Osteoblast (primary cell): ENCODE data around the gene TAF6. TPM values are rescaled to one million over a fixed set of nuclear protein-coding genes. Genes with fewer than 3 reads are reported as not detected.

Experiments used
- DNase-seq: peaks from one replicate; pipeline ENCODE4 v3.0.0; 2011; ENCODE audit warnings: low spot score, mixed read lengths; ENCODE audit not compliant: insufficient read length; ENCODE audit errors: missing footprints
- H2AFZ ChIP-seq: 2 replicates; pipeline ENCODE4 v1.6.0; 2011; ENCODE audit warnings: mild to moderate bottlenecking, low read length
- H3K27ac ChIP-seq: 2 replicates; pipeline ENCODE4 v1.5.1; 2011; ENCODE audit warnings: mild to moderate bottlenecking, low read depth, low read length, moderate library complexity
- H3K27me3 ChIP-seq: 2 replicates; pipeline ENCODE4 v1.6.0; 2012; ENCODE audit warnings: mild to moderate bottlenecking, control low read depth, inconsistent platforms, low read length, moderate library complexity; ENCODE audit not compliant: insufficient read depth
- H3K36me3 ChIP-seq: 2 replicates; pipeline ENCODE4 v1.5.1; 2011; ENCODE audit warnings: mild to moderate bottlenecking, low read length, control low read depth, moderate library complexity; ENCODE audit not compliant: insufficient read depth
- H3K4me1 ChIP-seq: 2 replicates; pipeline ENCODE4 v1.5.1; 2011; ENCODE audit warnings: mild to moderate bottlenecking, low read length, control low read depth, moderate library complexity; ENCODE audit not compliant: insufficient read depth
- H3K4me2 ChIP-seq: 2 replicates; pipeline ENCODE4 v1.6.0; 2011; ENCODE audit warnings: mild to moderate bottlenecking, low read length; ENCODE audit not compliant: insufficient read depth
- H3K4me3 ChIP-seq: fragments of 200-600 bp; sonication (generic); 3 replicates; pipeline ENCODE4 v1.5.1; 2012; ENCODE audit warnings: mild to moderate bottlenecking, low read length, inconsistent platforms; ENCODE audit not compliant: insufficient read depth
- H3K79me2 ChIP-seq: 2 replicates; pipeline ENCODE4 v1.6.0; 2012; ENCODE audit warnings: mild to moderate bottlenecking, low read length, control low read depth, inconsistent platforms; ENCODE audit not compliant: insufficient read depth
- H3K9me3 ChIP-seq: 2 replicates; pipeline ENCODE4 v1.5.1; 2011; ENCODE audit warnings: low read depth, low read length, control low read depth
- H4K20me1 ChIP-seq: 2 replicates; pipeline ENCODE4 v1.6.0; 2012; ENCODE audit warnings: mild to moderate bottlenecking, low read length, control low read depth; ENCODE audit not compliant: insufficient read depth
- CTCF ChIP-seq: IDR thresholded peaks from 2 replicates; pipeline ENCODE4 v1.5.1; 2011; ENCODE audit warnings: mild to moderate bottlenecking, low read depth, low read length, moderate library complexity; ENCODE audit errors: extremely low read depth
- total RNA-seq: library from RNA; depleted of rRNA; stranded (reverse); fragments of >200 nt; gene quantifications from 2 replicates; pipeline ENCODE4 v1.2.3, GENCODE V29; 2012

TAF6 gene
- total RNA-seq, 1 donor = 36.2 TPM

GRCh38 chr7:100159099-100159623, 40.0 kb upstream of the TAF6 start:
- no peak for TF ChIP-seq CTCF
- Histone ChIP-seq H3K4me2 (peak overlapping the region; percentile 77), H3K9me3 (no peaks in the 10 kb centered on the region), H2AFZ (peak overlapping the region; percentile 91), H3K79me2 (peaks cover 28% of the 10 kb centered on the region), H3K27ac (peak overlapping the region; percentile 51), H3K4me3 (peak overlapping the region; percentile 92), H3K27me3 (no peaks in the 10 kb centered on the region), H3K4me1 (peaks cover 17% of the 10 kb centered on the region), H4K20me1 (peaks cover 24% of the 10 kb centered on the region), H3K36me3 (peaks cover 22% of the 10 kb centered on the region)
- peak; percentile 54 for DNase-seq

GRCh38 chr7:100158229-100159098, 39.3 kb upstream of the TAF6 start, which contains the start of gene TRAPPC14:
Gene TRAPPC14, minus strand, starts transcription at chr7:100158723. Its CDS starts 224 bp downstream, at chr7:100158499.
- no peak for TF ChIP-seq CTCF
- peaks cover 26% of the 10 kb centered on the region for H3K36me3 ChIP-seq
- peak within 1 kb of the TSS; percentile 51 for H3K27ac ChIP-seq
- H2AFZ ChIP-seq = peak within 1 kb of the TSS; percentile 91
- H3K9me3 ChIP-seq = no peaks in the 10 kb centered on the region
- peak; percentile 99 for DNase-seq
- H3K4me2 ChIP-seq = peak within 1 kb of the TSS; percentile 77
- peaks cover 17% of the 10 kb centered on the region for H3K4me1 ChIP-seq
- peaks cover 34% of the 10 kb centered on the region for H3K79me2 ChIP-seq
- peaks cover 28% of the 10 kb centered on the region for H4K20me1 ChIP-seq
- H3K4me3 ChIP-seq = peak within 1 kb of the TSS; percentile 92
- no peaks in the 10 kb centered on the region for H3K27me3 ChIP-seq

DNA sequence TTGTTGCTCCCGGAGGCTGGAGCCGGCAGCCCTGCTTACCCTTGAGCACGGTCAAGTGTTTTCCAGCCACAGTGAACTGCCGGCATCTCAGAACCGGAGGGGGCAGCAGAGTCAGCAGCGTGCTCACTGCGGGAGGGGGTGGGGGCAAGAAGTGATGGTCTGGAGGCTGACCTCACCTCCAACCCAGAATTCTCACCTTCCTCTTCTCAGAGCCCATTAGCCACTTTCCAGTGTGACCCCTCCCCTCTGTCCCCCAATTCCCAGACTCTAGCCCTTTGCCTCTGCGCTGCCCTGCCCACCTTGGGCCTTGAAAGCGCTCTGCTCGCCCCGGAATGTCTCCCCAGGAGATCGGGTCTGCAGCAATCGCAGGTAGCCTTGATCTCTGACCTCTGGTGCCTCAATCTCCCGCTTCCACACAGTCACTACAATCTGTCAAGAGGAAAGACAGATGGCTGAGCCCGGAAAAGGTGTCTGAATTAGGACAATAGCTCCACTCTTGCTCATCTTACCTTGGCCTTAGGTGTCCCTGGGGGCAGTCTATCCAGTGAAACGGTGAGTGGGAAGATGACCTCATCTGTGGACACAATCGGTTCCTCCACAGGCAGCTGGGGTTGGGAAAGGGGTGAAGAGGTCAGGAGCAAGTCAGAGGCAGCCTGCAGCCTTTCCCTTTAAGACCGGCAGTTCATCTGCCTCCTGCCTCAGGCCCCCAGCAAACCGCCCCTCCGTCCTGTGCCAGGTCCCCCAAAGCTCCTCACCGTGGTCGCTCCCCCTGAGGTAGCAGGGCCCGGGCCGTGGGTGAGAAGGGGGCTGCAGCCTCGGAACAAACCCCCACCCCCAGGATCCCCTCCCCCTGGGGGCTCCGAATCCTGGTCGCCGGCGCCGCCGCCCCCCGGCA, 38.4 kb upstream of the TAF6 start:
- peaks cover 28% of the 10 kb centered on the region for H4K20me1 ChIP-seq
- H3K27ac ChIP-seq = peak overlapping the region; percentile 24
- no peaks in the 10 kb centered on the region for H3K27me3 ChIP-seq
- peak overlapping the region; percentile 77 for H3K4me2 ChIP-seq
- H3K79me2 ChIP-seq = peaks cover 39% of the 10 kb centered on the region
- H3K9me3 ChIP-seq = no peaks in the 10 kb centered on the region
- peaks cover 17% of the 10 kb centered on the region for H3K4me1 ChIP-seq
- H3K36me3 ChIP-seq = peaks cover 34% of the 10 kb centered on the region
- peak; percentile 27 for TF ChIP-seq CTCF
- no peak overlapping the region for H2AFZ ChIP-seq
- H3K4me3 ChIP-seq = peak overlapping the region; percentile 92
- peak; percentile 95 for DNase-seq
